Measurements from ENCODE around the gene SHPK.

- TF ChIP-seq, protein P1, sequence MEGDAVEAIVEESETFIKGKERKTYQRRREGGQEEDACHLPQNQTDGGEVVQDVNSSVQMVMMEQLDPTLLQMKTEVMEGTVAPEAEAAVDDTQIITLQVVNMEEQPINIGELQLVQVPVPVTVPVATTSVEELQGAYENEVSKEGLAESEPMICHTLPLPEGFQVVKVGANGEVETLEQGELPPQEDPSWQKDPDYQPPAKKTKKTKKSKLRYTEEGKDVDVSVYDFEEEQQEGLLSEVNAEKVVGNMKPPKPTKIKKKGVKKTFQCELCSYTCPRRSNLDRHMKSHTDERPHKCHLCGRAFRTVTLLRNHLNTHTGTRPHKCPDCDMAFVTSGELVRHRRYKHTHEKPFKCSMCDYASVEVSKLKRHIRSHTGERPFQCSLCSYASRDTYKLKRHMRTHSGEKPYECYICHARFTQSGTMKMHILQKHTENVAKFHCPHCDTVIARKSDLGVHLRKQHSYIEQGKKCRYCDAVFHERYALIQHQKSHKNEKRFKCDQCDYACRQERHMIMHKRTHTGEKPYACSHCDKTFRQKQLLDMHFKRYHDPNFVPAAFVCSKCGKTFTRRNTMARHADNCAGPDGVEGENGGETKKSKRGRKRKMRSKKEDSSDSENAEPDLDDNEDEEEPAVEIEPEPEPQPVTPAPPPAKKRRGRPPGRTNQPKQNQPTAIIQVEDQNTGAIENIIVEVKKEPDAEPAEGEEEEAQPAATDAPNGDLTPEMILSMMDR (IDR thresholded peaks at IDR 0.05; ENCODE audit: insufficient read depth, low read depth, low read length), result no peak
- TF ChIP-seq EZH2 (IDR thresholded peaks at IDR 0.05; ENCODE audit: insufficient read depth, low read length), result no peak
These were observed 5.0 kb upstream of the SHPK start for GRCh38 chr17:3641014-3641413.

All from astrocyte (in vitro differentiated cells and primary cell).